Ovary (tissue), 9 donors: Measurements from ENCODE around the gene SHLD1. TPM values are rescaled to one million over a fixed set of nuclear protein-coding genes. Genes with fewer than 3 reads are reported as not detected.

Experiments
- DNase-seq, 5 donors: peaks; one replicate each; pipeline ENCODE4 v3.0.0-alpha.2; 2019 to 2020
- H3K27ac ChIP-seq, 2 donors: fragments of 200-600 bp; one replicate each; pipeline versions ENCODE4 v1.5.1 to v1.8.0; 2019 to 2022
- H3K27me3 ChIP-seq: fragments of 200-600 bp; one replicate; pipeline ENCODE4 v1.8.0; 2022
- H3K36me3 ChIP-seq: fragments of 200-600 bp; sonication (generic); one replicate; pipeline ENCODE4 v1.5.1; 2019
- H3K4me1 ChIP-seq: one replicate; pipeline ENCODE4 v1.8.1; 2013; ENCODE audit warnings: mild to moderate bottlenecking, moderate library complexity; ENCODE audit not compliant: insufficient read depth
- H3K4me3 ChIP-seq: fragments of 200-600 bp; sonication (generic); one replicate; pipeline ENCODE4 v1.5.1; 2017
- H3K9me3 ChIP-seq, 2 donors: fragments of 200-600 bp in 1 of 2; sonication (generic) in 1 of 2; one replicate each; pipeline versions ENCODE4 v1.5.1 to v1.8.1; 2013 to 2019; ENCODE audit warnings: mild to moderate bottlenecking in 1 of 2, moderate library complexity in 1 of 2
- EP300 ChIP-seq: sonication (generic); formaldehyde crosslinking; IDR thresholded peaks from one replicate; pipeline ENCODE4 v1.6.1; 2017; ENCODE audit warnings: antibody characterized with exemption
- POLR2A ChIP-seq: fragments of 450-650 bp; IDR thresholded peaks from one replicate; pipeline ENCODE4 v1.6.1; 2017; ENCODE audit warnings: antibody characterized with exemption, mild to moderate bottlenecking, moderate library complexity
- WGBS, 3 donors: extraction: QIAGEN DNeasy Blood & Tissue Kit in 1 of 3; methylation state at CpG; one replicate each; pipeline versions ENCODE4 v1.1.5 to v1.1.7; 2013 to 2017; 5-methylcytosine and 5-hydroxymethylcytosine counted together
- intact Hi-C, 4 donors: fragments of 100-400 bp; cut with DNase I; formaldehyde crosslinking; loops; one replicate each; pipeline versions ENCODE4 v1.11.0 to v1.15.1; 2022 to 2023
- polyA plus RNA-seq, 2 donors: library from polyadenylated mRNA; stranded (reverse); fragments of 200-250 nt in 1 of 2; fragments of 350-450 nt in 1 of 2; fragmentation: Illumina TruSeq in 1 of 2; extraction: RNeasy Lipid Tissue Mini Kit (QIAGEN cat#74804) in 1 of 2; gene quantifications; one replicate each; pipeline ENCODE4 v1.2.3, GENCODE V29; 2013 to 2014
- total RNA-seq, 7 donors: library from RNA; depleted of rRNA in 2 of 7; stranded (reverse); fragments of >200 nt in 2 of 7; fragmentation: NEBNext Ultra II Directional in 3 of 7; extraction: Animal tissue kit (Norgen Biotek cat#: 25700) in 3 of 7; gene quantifications; one replicate each; pipeline versions ENCODE4 v1.1.0 to v1.2.4, GENCODE V29; 2016 to 2023
- TF ChIP-seq, protein P1 (sequence below), 3 donors: fragments of 450-650 bp in 2 of 3; fragments of 200-600 bp in 1 of 3; IDR thresholded peaks; one replicate each; pipeline versions ENCODE4 v1.5.1 to v1.8.0; 2016 to 2022; ENCODE audit warnings: antibody characterized with exemption in 3 of 3, mild to moderate bottlenecking in 1 of 3
- donor health status: DM: no; HTN: no; CAD: no; lungs with moderate emphysema.
- donor health status: DM: no; HTN: no; CAD: no.
- donor health status: Bipolar disorder and iron deficiency.
- donor health status: DM: yes; HTN: yes; CAD: no.
- donor health status: DM: no; HTN: no; CAD: no.
- donor health status: DM: yes; HTN: yes; CAD: no.

The SHLD1 gene
- total and polyA plus RNA-seq, 9 donors: 3.8 to 12.4 (median 7.2) TPM

DNA sequence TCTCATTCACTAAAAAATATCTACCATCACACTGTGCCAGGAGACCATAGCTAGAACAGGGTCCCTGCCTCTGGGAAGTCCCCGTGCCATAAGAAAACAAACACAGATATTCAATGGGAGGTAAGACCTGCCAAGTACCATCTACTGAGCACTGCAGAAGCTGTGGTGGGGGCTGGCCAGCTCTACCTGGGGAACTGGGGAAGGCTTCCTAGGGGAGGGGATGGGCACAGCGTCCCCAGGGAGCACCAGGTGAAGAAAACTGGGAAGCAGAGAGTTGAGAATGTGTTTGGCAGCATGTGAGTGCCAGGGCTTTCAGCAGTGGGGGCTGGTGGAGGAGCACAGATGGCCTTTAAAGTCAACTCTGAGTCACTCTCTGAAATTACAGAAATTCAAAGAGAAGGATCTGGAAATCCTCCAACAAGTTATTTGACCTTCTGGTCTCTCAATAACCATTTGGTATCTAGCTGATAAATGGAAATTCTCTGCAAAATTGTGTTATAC, 85.2 kb downstream of the SHLD1 start:
- H3K36me3 ChIP-seq: no peaks in the 10 kb centered on the region
- H3K4me3 ChIP-seq: no peak overlapping the region
- H3K27me3 ChIP-seq: no peaks in the 10 kb centered on the region
- DNase-seq: peak; percentile 31 to 52 (median 46)
- no peaks in the 10 kb centered on the region for H3K9me3 ChIP-seq
- intact Hi-C loops: no loop called here
- WGBS, 3 donors: 34 to 55% (median 54%) methylated on average over 2 of the region's 2 CpGs
- H3K27ac ChIP-seq: peak overlapping the region in 1 of 2 donors; percentile 30
- TF ChIP-seq POLR2A: no peak
- H3K4me1 ChIP-seq: peaks cover 13% of the 10 kb centered on the region

DNA sequence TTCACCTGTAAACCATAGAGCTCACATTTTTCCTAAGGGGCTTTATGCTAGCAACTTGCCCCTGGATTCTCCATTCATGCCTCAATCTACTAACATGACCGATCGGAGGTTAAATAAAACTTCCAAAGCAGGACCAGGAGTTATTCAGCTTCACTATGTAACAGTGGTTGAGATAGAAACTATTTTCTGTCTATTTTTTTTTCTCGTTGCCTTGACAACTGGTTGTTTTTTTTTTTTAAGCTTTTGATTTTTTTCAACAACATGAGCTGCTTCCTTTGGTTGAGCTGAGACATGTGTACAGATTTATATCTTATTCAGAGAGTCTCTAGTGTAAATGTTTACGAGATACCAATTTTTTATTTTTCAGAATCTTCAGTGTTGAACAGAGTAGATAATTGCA, 85.7 kb downstream of the SHLD1 start:
- peaks cover 13% of the 10 kb centered on the region for H3K4me1 ChIP-seq
- 2 to 19% (median 5%) methylated on average over 4 of the region's 4 CpGs for WGBS, 3 donors
- TF ChIP-seq EP300: no peak
- no peaks in the 10 kb centered on the region for H3K36me3 ChIP-seq
- peak overlapping the region in 1 of 2 donors; percentile 30 for H3K27ac ChIP-seq
- intact Hi-C loops: no loop called here
- no peak overlapping the region for H3K4me3 ChIP-seq
- H3K27me3 ChIP-seq: no peaks in the 10 kb centered on the region
- H3K9me3 ChIP-seq: no peaks in the 10 kb centered on the region
- DNase-seq: no peak

DNA sequence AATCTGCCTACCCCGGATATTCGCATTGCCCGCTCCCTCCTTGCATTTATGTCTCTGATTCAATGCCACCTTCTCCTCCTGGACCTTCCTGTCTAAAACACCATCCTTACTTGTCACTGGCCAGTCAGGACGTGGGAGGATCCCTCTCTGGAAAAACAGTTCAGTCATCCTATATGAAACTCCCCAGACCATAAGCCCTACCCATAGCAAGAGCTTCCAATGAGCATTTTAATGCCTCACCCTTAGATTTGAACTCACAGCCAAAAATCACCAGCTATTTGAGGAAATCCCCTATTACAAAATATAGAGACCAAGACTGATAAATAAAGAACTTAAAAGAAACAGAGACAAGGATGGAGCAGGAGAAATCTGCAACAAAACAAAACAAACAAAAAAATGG, 86.4 kb downstream of the SHLD1 start:
- no peak overlapping the region for H3K27ac ChIP-seq
- WGBS, 3 donors: 53 to 69% (median 66%) methylated on average over 4 of the region's 4 CpGs
- intact Hi-C loops: no loop called here
- TF ChIP-seq EP300 (no peak), POLR2A (no peak)
- TF ChIP-seq, protein P1, sequence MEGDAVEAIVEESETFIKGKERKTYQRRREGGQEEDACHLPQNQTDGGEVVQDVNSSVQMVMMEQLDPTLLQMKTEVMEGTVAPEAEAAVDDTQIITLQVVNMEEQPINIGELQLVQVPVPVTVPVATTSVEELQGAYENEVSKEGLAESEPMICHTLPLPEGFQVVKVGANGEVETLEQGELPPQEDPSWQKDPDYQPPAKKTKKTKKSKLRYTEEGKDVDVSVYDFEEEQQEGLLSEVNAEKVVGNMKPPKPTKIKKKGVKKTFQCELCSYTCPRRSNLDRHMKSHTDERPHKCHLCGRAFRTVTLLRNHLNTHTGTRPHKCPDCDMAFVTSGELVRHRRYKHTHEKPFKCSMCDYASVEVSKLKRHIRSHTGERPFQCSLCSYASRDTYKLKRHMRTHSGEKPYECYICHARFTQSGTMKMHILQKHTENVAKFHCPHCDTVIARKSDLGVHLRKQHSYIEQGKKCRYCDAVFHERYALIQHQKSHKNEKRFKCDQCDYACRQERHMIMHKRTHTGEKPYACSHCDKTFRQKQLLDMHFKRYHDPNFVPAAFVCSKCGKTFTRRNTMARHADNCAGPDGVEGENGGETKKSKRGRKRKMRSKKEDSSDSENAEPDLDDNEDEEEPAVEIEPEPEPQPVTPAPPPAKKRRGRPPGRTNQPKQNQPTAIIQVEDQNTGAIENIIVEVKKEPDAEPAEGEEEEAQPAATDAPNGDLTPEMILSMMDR (IDR thresholded peaks at IDR 0.05): no peak
- no peaks in the 10 kb centered on the region for H3K9me3 ChIP-seq
- H3K4me3 ChIP-seq: no peak overlapping the region
- no peak for DNase-seq
- H3K36me3 ChIP-seq: no peaks in the 10 kb centered on the region
- H3K4me1 ChIP-seq: peaks cover 13% of the 10 kb centered on the region
- no peaks in the 10 kb centered on the region for H3K27me3 ChIP-seq

DNA sequence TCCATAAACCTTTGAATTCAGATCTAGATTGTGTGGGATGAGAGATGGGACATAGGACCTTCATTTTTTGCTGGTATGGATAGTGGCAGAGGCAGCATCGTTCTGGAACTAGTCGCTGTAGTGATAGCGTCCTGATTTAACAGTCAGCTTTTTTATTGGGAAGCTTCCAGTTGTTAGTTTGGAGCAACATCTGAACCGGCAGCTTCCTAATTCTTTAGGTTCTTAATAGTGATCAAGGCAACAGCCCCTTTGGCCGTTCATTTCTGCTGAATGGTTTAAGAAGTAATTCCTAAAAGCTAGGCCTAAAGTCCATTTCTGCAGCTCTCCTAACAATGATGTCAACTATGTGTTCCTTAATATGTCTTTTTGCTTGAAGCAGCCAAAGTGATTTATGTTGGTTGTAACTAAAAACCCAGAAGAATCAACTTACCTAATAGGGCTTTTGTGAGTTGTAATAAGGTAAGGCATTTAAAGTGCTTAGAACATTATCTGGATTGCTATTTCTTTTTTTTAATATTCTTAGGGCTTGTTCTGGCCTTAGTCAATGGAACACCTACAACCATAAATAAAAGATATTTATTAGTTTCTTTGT, 90.3 kb downstream of the SHLD1 start:
- Histone ChIP-seq H3K27me3 (no peaks in the 10 kb centered on the region), H3K27ac (no peak overlapping the region), H3K4me1 (peaks cover 4% of the 10 kb centered on the region), H3K4me3 (no peak overlapping the region), H3K36me3 (no peaks in the 10 kb centered on the region), H3K9me3 (no peaks in the 10 kb centered on the region)
- WGBS, 3 donors: 80 to 85% (median 85%) methylated on average over 5 of the region's 5 CpGs
- TF ChIP-seq POLR2A: no peak
- TF ChIP-seq EP300: no peak
- TF ChIP-seq, protein P1 (IDR thresholded peaks at IDR 0.05): no peak
- intact Hi-C loops: no loop called here
- no peak for DNase-seq

DNA sequence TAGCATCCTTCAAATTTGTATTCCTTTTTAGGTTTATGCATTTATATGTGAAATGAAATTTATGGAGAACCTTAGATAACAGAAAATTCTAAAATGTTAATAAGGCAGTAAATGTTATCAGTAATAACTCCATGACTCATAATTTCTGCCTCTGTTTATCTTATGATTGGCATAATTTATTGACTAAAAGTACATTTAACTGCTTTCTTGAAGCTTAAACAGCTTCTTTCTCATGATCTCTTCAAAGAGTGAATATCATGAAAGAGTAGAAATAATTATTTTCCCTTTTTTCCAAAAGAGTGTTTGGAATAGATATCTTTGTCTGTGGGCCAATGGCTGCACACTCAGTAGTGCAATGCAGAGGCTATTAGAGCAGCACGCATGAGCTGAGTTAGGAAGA, 91.3 kb downstream of the SHLD1 start:
- intact Hi-C loops: no loop called here
- no peak for DNase-seq
- TF ChIP-seq EP300 (no peak), POLR2A (no peak)
- TF ChIP-seq, protein P1 (IDR thresholded peaks at IDR 0.05): no peak
- Histone ChIP-seq H3K27me3 (no peaks in the 10 kb centered on the region), H3K36me3 (no peaks in the 10 kb centered on the region), H3K9me3 (no peaks in the 10 kb centered on the region), H3K4me1 (peaks cover 3% of the 10 kb centered on the region), H3K4me3 (no peak overlapping the region), H3K27ac (no peak overlapping the region)
- WGBS, 3 donors: 17 to 39% (median 30%) methylated on average over 1 of the region's 1 CpG
